C1 segment of cervical spinal cord (tissue), 14 donors: Measurements from ENCODE around the gene ITIH1.
"Not testable (repeated sequence)": the region's sequence is repeated elsewhere in the genome, so short reads cannot be mapped to it uniquely, and the experiment has no call there.

Experiments used
- DNase-seq, 14 donors: peaks; one replicate each; lab custom pipeline; 2025; lab: John Stamatoyannopoulos, UW

The ITIH1 gene

GRCh38 chr3:52774066-52774713 is 3.2 kb upstream of the ITIH1 start:
- no peak for DNase-seq

- no peak for DNase-seq
Measured at GRCh38 chr3:52774901-52775864, 2.2 kb upstream of the ITIH1 start.

GRCh38 chr3:52775877-52776276 is 1.5 kb upstream of the ITIH1 start:
- no peak for DNase-seq

- not testable (repeated sequence) for DNase-seq
Measured at GRCh38 chr3:52776486-52776885, 913 bp upstream of the ITIH1 start.

GRCh38 chr3:52777959-52778805 is 783 bp downstream of the ITIH1 start:
- no peak for DNase-seq

- DNase-seq: no peak
Measured at GRCh38 chr3:52779011-52779836, 1.8 kb downstream of the ITIH1 start.

GRCh38 chr3:52779837-52780585 is 2.6 kb downstream of the ITIH1 start:
- DNase-seq: no peak

- DNase-seq: no peak
Measured at GRCh38 chr3:52781741-52782140, 4.3 kb downstream of the ITIH1 start.

GRCh38 chr3:52782412-52783210 is 5.2 kb downstream of the ITIH1 start:
- DNase-seq: no peak

GRCh38 chr3:52783211-52783555 is 5.8 kb downstream of the ITIH1 start:
- DNase-seq: no peak

GRCh38 chr3:52784021-52784621 is 6.7 kb downstream of the ITIH1 start:
- no peak for DNase-seq

- no peak for DNase-seq
Measured at GRCh38 chr3:52784931-52785590, 7.7 kb downstream of the ITIH1 start.

GRCh38 chr3:52786330-52787215 is 9.2 kb downstream of the ITIH1 start:
- no peak for DNase-seq

GRCh38 chr3:52787246-52787645 is 9.8 kb downstream of the ITIH1 start:
- no peak for DNase-seq

- DNase-seq: peak in 1 of 14 donors; percentile 46
Measured at GRCh38 chr3:52787672-52788625, 10.6 kb downstream of the ITIH1 start.
